Spinal cord (tissue), 10 donors: ENCODE data around the gene XRCC3. TPM values are rescaled to one million over a fixed set of nuclear protein-coding genes. Genes with fewer than 3 reads are reported as not detected.
A peak's percentile ranks its signal among the peaks of the same experiment; 100 is the strongest.

Experiments used
- DNase-seq, 6 donors: peaks; one replicate each; pipeline versions ENCODE4 v3.0.0 to v3.0.0-alpha.2; 2013 to 2015; ENCODE audit warnings: low spot score in 6 of 6, low read depth in 4 of 6
- H3K27ac ChIP-seq: one replicate; pipeline ENCODE4 v1.5.1; 2013; ENCODE audit warnings: low read depth, low read length, control low read depth
- H3K27me3 ChIP-seq: one replicate; pipeline ENCODE4 v1.6.1; 2013; ENCODE audit warnings: low read length; ENCODE audit not compliant: control insufficient read depth, insufficient read depth
- H3K36me3 ChIP-seq: one replicate; pipeline ENCODE4 v1.6.1; 2013; ENCODE audit warnings: low read length; ENCODE audit not compliant: control insufficient read depth, insufficient read depth
- H3K4me1 ChIP-seq: one replicate; pipeline ENCODE4 v1.6.1; 2013; ENCODE audit warnings: low read length; ENCODE audit not compliant: control insufficient read depth, insufficient read depth
- H3K4me3 ChIP-seq: one replicate; pipeline ENCODE4 v1.5.1; 2013; ENCODE audit warnings: low read depth, low read length, control low read depth
- H3K9me3 ChIP-seq: one replicate; pipeline ENCODE4 v1.6.1; 2013; ENCODE audit warnings: low read length; ENCODE audit not compliant: control insufficient read depth, insufficient read depth
- WGBS: methylation state at CpG from one replicate; pipeline ENCODE4 v1.1.5; 2013; ENCODE audit warnings: missing lambda C conversion rate; ENCODE audit not compliant: insufficient coverage; 5-methylcytosine and 5-hydroxymethylcytosine counted together
- long read RNA-seq, 4 donors: transcript quantifications; one replicate each; lab custom pipeline, GENCODE V29; 2026
- polyA plus RNA-seq, 2 donors: library from polyadenylated mRNA; unstranded; fragments of 120-200 nt; gene quantifications; one replicate each; pipeline ENCODE4 v1.2.1, GENCODE V29; 2013; ENCODE audit not compliant: insufficient read length in 2 of 2
- total RNA-seq, 2 donors: library from RNA; depleted of rRNA in 1 of 2; stranded (reverse); fragments of 120-200 nt in 1 of 2; fragments of >200 nt in 1 of 2; gene quantifications; one replicate each; pipeline versions ENCODE4 v1.2.3 to v1.2.4, GENCODE V29; 2013 to 2014
- donor health status: healthy.

XRCC3 gene
- total RNA-seq (10 to 100 TPM; 10.9 to 14.2 TPM), polyA plus RNA-seq (10 to 100 TPM; 13.1 to 20.6 TPM)
- long read RNA-seq, donor 1 = 0 reads
- long read RNA-seq, donor 2, partial matches to known transcripts = 0 of 2 reads
- long read RNA-seq, donor 2, other reads (novel, unspliced or antisense) = 0 of 2 reads
- long read RNA-seq, donor 3 = 0 reads
- long read RNA-seq, donor 4, partial matches to known transcripts = 11 of 16 reads
- long read RNA-seq, donor 4, other reads (novel, unspliced or antisense) = 0 of 16 reads

DNA sequence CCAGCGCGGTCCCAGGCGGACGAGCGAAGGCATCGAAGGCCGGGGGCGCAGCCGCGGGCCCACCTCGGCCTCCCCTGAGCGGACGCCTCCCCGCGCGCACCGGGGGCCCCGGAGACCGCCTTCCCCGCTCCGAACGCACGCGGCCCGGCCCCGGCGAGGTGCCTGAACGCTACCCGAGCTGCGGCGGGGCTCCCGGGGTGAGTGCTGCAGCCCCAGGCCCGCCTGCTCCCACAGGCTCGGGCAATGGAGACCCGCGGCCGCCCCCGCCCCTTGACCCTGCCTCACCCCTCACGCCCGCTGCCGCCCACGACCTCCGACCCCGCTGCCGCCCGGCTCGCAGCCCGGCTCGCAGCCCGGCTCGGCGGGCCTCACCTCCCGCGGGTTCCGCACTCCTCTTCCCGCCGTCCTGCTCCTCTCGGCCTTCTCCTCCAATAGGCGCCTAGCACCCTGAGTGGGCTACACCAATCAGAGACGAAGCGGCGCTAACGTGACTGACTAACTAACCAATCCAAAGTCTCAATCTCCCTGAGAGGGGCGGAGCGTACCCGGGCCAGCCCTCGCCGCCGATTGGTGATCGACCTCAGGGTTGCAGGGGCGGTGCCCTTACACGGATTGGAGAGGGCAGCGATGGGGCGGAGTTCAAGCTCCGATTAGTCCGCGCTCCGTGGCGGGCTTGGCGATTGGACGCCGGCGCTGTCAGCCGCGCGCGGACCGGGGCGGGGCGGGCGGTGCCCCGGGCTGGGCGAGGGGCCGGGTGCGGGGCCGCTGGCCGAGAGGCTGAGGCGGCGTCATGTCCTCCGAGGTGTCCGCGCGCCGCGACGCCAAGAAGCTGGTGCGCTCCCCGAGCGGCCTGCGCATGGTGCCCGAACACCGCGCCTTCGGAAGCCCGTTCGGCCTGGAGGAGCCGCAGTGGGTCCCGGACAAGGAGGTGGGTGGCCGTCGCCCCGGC is at the start of gene XRCC3, which contains the start of gene ZFYVE21:
Gene XRCC3 (minus strand): TSS at position 400 of the 949 bp plus-strand sequence. CDS start 4,364 bp downstream, outside the sequence.
Gene ZFYVE21 (plus strand): TSS at position 759 of the 949 bp plus-strand sequence. CDS start 32 bp downstream, at position 791.
- H3K36me3 ChIP-seq = peaks cover 25% of the 10 kb centered on the region
- H3K9me3 ChIP-seq = no peaks in the 10 kb centered on the region
- no peaks in the 10 kb centered on the region for H3K27me3 ChIP-seq
- peaks cover 67% of the 10 kb centered on the region for H3K4me1 ChIP-seq
- no peak within 1 kb of the TSS for H3K27ac ChIP-seq
- peak within 1 kb of the TSS; percentile 54 for H3K4me3 ChIP-seq
- under 1% methylated on average over 117 of the region's 121 CpGs for WGBS
- DNase-seq = peak; percentile 97 to 100 (median 99)

DNA sequence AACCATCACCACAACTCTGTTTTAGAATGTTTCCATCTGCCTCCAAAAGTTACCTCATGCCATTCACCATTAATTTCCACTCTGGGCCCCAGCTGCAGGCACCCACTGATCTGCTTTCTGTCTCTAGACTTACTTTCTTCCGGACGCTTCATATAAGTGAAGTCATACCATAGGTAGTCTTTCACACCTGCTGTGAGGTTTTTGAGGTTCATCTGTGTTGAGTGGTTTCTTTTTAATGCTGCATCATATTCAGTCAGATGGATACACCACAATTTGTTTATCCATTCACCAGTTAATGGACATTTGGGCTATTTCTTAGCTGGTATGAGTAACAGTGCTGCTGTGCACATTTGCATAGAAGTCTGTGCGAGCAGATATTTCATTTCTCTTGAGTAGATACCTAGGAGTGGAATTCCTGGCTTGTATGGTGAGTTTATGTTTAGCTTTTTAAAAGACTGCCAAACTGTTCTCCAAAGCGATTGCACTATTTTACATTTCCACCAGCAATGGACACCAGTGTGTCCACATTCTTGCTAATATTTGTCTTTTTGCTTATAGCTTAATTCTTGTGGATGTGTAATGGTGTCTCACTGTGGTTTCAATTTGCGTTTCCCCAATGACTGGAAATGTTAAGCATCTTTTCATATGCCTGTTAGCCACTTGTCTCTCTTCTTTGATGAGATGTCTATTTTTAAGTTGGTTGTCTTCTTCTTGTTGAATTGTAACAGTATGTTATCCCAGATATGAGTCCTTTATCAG is 48.7 kb upstream of the XRCC3 start:
- H3K36me3 ChIP-seq = no peaks in the 10 kb centered on the region
- H3K27ac ChIP-seq = no peak overlapping the region
- H3K4me3 ChIP-seq = no peak overlapping the region
- WGBS = no CpG with 5 or more reads among the region's 5 CpGs
- H3K27me3 ChIP-seq = no peaks in the 10 kb centered on the region
- H3K9me3 ChIP-seq = no peaks in the 10 kb centered on the region
- DNase-seq = no peak
- H3K4me1 ChIP-seq = no peaks in the 10 kb centered on the region

DNA sequence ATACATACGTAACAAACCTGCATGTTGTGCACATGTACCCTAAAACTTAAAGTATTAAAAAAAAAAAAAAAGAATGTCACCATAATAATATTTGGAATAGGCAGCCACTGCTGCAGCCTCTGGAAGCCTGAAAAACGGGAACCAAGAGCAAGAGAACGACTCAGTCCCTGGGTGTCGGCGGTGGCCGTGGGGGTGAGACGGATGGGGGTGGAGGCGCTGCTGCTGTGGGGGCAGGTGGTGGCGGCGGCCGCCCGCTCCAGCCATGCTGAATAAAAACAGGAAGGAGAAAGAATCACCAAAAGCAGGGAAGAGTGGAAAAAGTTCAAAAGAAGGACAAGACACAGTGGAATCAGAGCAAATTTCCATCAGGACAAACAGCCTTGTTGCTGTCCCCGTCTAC is 47.3 kb upstream of the XRCC3 start:
- WGBS = 55% methylated on average over 8 of the region's 13 CpGs
- H3K4me3 ChIP-seq = no peak overlapping the region
- H3K9me3 ChIP-seq = no peaks in the 10 kb centered on the region
- DNase-seq = no peak
- H3K36me3 ChIP-seq = no peaks in the 10 kb centered on the region
- H3K27me3 ChIP-seq = no peaks in the 10 kb centered on the region
- no peak overlapping the region for H3K27ac ChIP-seq
- H3K4me1 ChIP-seq = no peaks in the 10 kb centered on the region

DNA sequence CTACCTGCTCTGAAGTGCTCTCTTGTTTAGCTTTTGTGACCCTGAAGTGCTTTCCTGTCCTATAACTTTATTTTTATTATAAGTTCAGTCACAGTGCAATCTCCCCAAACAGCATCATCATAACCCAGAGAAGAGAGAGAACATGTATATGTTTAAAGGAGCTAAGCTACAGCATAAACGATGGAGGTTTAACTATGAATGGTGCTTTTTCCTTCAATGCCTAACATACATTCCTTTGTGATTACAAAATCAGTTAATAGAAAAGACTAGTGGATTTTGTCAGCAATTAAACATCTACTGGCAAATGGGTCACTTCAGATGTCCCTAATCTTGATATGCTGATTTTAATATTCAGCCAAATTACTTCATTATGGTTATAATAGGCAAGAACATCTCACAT is 46.8 kb upstream of the XRCC3 start:
- no peak overlapping the region for H3K27ac ChIP-seq
- no peaks in the 10 kb centered on the region for H3K36me3 ChIP-seq
- no peaks in the 10 kb centered on the region for H3K27me3 ChIP-seq
- no peaks in the 10 kb centered on the region for H3K4me1 ChIP-seq
- H3K9me3 ChIP-seq = no peaks in the 10 kb centered on the region
- WGBS = no CpG with 5 or more reads among the region's 1 CpG
- DNase-seq = peak in 1 of 6 donors; percentile 20
- H3K4me3 ChIP-seq = no peak overlapping the region

DNA sequence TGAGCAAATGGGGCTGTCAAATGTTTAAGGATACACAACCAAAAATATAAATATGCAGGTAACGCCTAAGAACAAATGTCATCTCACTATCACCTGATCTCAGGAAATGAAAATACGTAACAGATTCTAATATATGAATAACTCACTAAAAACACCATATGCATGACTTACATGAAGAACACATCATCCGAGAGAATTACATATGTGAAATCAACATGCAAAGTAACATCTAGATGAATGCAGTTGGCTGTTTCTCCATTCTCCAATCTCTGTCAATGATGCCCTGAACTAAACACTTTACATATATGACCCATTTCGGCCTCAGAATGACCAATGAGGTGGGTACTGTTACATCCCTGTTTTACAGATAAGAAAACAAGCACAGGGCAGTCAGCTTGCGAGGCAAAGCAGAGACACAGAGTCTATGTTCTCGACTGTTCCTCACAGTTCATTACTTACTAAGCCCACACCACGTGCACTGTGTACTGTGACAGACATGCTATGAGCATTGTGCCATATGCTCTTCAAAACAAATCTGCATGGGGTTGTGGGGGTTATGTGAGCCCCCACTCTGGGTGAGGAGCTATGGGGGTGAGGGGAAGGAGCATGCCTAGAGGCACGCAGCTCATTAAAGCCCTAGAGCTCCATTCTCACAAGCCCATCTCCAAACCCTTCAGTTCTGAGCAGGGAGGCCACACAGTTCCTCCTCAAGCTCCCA is 43.0 kb upstream of the XRCC3 start:
- Histone ChIP-seq H3K9me3 (no peaks in the 10 kb centered on the region), H3K4me3 (no peak overlapping the region), H3K27ac (no peak overlapping the region), H3K27me3 (no peaks in the 10 kb centered on the region), H3K4me1 (no peaks in the 10 kb centered on the region), H3K36me3 (peaks cover 4% of the 10 kb centered on the region)
- no peak for DNase-seq
- 100% methylated on average over 2 of the region's 8 CpGs for WGBS

DNA sequence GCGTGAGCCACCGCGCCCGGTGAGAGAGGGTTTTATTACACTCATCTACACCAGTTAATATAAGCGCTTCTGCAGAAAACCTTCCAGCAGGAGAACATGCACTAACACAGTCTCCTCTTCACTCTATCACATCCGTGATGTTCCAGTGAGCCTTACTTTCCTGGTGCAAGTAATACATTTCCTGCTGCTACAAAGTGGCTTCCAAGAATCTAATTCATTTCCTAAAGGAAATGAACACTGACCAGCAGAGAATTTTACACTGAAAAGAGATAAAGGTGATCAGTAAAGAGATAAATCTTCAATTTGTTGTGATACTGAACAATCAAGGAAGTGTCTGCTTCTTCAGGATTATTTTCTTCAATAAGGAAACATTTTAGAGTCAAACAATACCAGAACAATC is 39.8 kb upstream of the XRCC3 start:
- Histone ChIP-seq H3K9me3 (no peaks in the 10 kb centered on the region), H3K36me3 (peaks cover 4% of the 10 kb centered on the region), H3K4me1 (no peaks in the 10 kb centered on the region), H3K27me3 (no peaks in the 10 kb centered on the region), H3K4me3 (no peak overlapping the region), H3K27ac (no peak overlapping the region)
- WGBS = 57% methylated on average over 1 of the region's 6 CpGs
- no peak for DNase-seq

DNA sequence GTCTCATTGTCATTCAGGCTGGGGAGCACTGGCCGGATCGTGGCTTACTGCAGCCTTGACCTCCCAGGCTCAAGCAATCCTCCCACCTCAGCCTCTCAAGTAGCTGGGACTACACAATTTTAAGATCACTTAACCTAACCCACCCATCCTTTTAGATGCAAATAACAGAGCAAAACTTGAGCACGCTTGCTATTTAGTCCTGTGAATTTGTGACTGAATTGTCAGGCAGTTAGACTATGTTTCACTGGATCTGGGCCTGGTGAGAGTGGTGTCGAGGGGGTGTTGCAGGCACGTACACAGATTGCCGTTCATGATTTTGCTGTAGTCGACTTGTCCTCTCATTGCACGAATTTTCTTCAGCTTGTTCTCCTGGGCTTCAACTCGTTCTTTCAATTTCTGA is 38.5 kb upstream of the XRCC3 start:
- 65% methylated on average over 9 of the region's 9 CpGs for WGBS
- H3K4me1 ChIP-seq = no peaks in the 10 kb centered on the region
- H3K27me3 ChIP-seq = no peaks in the 10 kb centered on the region
- no peak overlapping the region for H3K27ac ChIP-seq
- H3K36me3 ChIP-seq = peaks cover 4% of the 10 kb centered on the region
- H3K9me3 ChIP-seq = no peaks in the 10 kb centered on the region
- no peak overlapping the region for H3K4me3 ChIP-seq
- no peak for DNase-seq

DNA sequence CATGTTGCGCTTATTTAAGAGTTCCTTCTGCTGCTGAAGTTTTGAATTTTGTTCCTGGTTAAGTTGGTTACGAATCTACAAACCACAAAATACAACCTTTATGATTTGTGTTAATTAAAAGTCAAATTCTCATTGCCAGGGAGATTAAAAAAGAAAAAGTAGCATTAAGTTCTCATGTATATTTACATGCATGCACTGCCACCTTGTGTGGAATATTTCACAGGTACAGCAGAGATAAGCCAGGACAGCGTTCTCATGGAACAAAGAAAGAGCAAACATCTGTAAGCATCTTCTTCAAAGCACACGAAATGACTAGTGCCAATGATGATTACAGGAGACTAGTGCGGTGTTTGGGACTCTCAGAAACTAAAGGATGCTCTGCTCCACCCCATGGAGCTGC is 34.6 kb upstream of the XRCC3 start:
- Histone ChIP-seq H3K27me3 (no peaks in the 10 kb centered on the region), H3K27ac (no peak overlapping the region), H3K4me1 (no peaks in the 10 kb centered on the region), H3K36me3 (peaks cover 24% of the 10 kb centered on the region), H3K4me3 (no peak overlapping the region), H3K9me3 (no peaks in the 10 kb centered on the region)
- 93% methylated on average over 3 of the region's 5 CpGs for WGBS
- DNase-seq = no peak

DNA sequence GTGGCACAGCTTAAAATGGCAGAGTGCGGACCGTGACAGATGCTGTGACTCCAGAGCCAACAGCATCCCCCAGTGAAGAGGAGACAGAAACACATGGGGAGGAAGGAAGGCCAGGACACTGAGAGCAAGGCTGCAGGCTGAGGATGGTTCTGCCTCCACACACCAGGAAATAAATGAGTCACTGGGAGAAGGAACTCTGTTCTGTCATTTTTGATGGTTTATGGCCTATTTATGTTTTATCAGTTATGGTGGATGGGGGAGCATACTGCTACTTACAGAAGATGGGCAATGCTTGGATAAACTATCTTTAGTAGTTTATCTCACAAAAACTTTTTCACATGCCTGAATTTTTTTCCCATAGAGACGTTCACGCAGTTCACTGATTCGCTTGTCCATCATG is 34.2 kb upstream of the XRCC3 start:
- Histone ChIP-seq H3K9me3 (no peaks in the 10 kb centered on the region), H3K4me3 (no peak overlapping the region), H3K27ac (no peak overlapping the region), H3K27me3 (no peaks in the 10 kb centered on the region), H3K4me1 (no peaks in the 10 kb centered on the region), H3K36me3 (peaks cover 27% of the 10 kb centered on the region)
- 58% methylated on average over 2 of the region's 5 CpGs for WGBS
- no peak for DNase-seq
